Astrocyte (in vitro differentiated cells and primary cell): ENCODE results near the gene ZNF200.

Source experiments
- CTCF ChIP-seq: IDR thresholded peaks from 2 replicates; pipeline ENCODE4 v1.5.1; 2011; ENCODE audit warnings: low read depth, mild to moderate bottlenecking, inconsistent platforms, low read length, moderate library complexity; ENCODE audit not compliant: insufficient read depth
- EZH2 ChIP-seq: IDR thresholded peaks from 2 replicates; pipeline ENCODE4 v1.6.1; 2012; ENCODE audit warnings: mild to moderate bottlenecking, low read length, inconsistent platforms; ENCODE audit not compliant: insufficient read depth

DNA sequence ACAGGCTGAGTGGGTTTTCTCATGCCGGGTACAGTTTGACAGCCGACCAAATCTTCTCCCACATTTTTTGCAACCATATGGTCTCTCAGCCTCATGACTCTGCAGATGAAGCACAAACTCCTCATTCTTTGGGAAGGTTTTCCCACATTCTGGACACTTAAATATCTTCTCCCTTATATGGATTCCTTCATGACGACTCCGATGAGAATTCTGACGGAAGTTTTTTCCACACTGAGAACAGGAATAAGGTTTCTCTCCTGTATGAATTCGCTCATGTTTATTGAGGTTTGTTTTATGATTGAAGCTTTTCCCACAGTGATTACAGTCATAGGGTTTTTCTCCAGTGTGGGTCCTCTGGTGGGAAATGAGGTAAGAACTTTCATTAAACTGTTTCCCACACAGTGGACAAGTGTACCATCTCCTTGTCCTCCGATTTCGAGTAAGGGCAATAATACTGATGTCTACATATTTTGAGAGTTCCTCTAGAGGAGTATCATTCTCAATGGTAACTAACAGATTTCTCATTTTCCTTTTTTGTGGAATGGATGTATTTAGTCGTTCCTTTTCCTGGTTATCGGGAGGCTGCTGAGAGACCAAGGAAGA lies 10.9 kb downstream of the ZNF200 start:
- TF ChIP-seq CTCF (no peak), EZH2 (no peak)
